Peyer's patch (tissue), 4 donors: ENCODE results near the gene SLC33A1. TPM values are rescaled to one million over a fixed set of nuclear protein-coding genes. Genes with fewer than 3 reads are reported as not detected.
"Not testable (repeated sequence)": the region's sequence is repeated elsewhere in the genome, so short reads cannot be mapped to it uniquely, and the experiment has no call there.

Experiments used
- DNase-seq, 3 donors: peaks; one replicate each; pipeline ENCODE4 v3.0.0-alpha.2; 2017 to 2019
- H3K27ac ChIP-seq, 4 donors: fragments of 200-600 bp; sonication (generic); one replicate each; pipeline ENCODE4 v1.5.1; 2016 to 2019
- H3K27me3 ChIP-seq, 2 donors: fragments of 200-600 bp; sonication (generic); one replicate each; pipeline ENCODE4 v1.5.1; 2019
- H3K36me3 ChIP-seq, 3 donors: fragments of 200-600 bp; sonication (generic); one replicate each; pipeline ENCODE4 v1.5.1; 2016 to 2019
- H3K4me1 ChIP-seq, 4 donors: fragments of 200-600 bp; sonication (generic); one replicate each; pipeline ENCODE4 v1.5.1; 2016 to 2019
- H3K4me3 ChIP-seq, 4 donors: fragments of 200-600 bp; sonication (generic); 1 replicate in 3 of 4; 2 replicates in 1 of 4; pipeline ENCODE4 v1.5.1; 2016 to 2019; ENCODE audit warnings: mild to moderate bottlenecking in 1 of 4
- H3K9me3 ChIP-seq, 4 donors: fragments of 200-600 bp; sonication (generic); one replicate each; pipeline ENCODE4 v1.5.1; 2016 to 2019; ENCODE audit warnings: mild to moderate bottlenecking in 1 of 4
- CTCF ChIP-seq, 6 experiments: fragments of 450-650 bp in 4 of 6; fragments of 200-600 bp in 2 of 6; sonication (generic) in 1 of 6; IDR thresholded peaks; one replicate each; pipeline ENCODE4 v1.5.1; 2017 to 2019; ENCODE audit warnings: antibody characterized with exemption in 6 of 6, mild to moderate bottlenecking in 3 of 6, moderate library complexity in 1 of 6
- POLR2A ChIP-seq, 2 donors: fragments of 450-650 bp; IDR thresholded peaks; one replicate each; pipeline ENCODE4 v1.5.1; 2017; ENCODE audit warnings: antibody characterized with exemption in 2 of 2, mild to moderate bottlenecking in 2 of 2, moderate library complexity in 2 of 2
- total RNA-seq, 4 donors: library from RNA; depleted of rRNA; stranded (reverse); fragments of >200 nt; gene quantifications; one replicate each; pipeline ENCODE4 v1.1.0, GENCODE V29; 2016

Gene SLC33A1
- total RNA-seq, 4 donors from 2014 or later = 12.4 to 44.7 (median 30.3) TPM

GRCh38 chr3:155859859-155860258 is 5.6 kb upstream of the SLC33A1 start:
- Histone ChIP-seq H3K4me3 (no peak overlapping the region), H3K36me3 (no peaks in the 10 kb centered on the region), H3K27me3 (no peaks in the 10 kb centered on the region), H3K9me3 (no peaks in the 10 kb centered on the region), H3K4me1 (no peaks in the 10 kb centered on the region), H3K27ac (no peak overlapping the region)
- no peak for DNase-seq
- TF ChIP-seq POLR2A (IDR thresholded peaks at IDR 0.05) (no peak), CTCF (IDR thresholded peaks at IDR 0.05) (peak in 2 of 6 experiments; percentile 14 to 19)

- H3K27ac ChIP-seq = peak overlapping the region; percentile 86 to 98 (median 90)
- no peaks in the 10 kb centered on the region for H3K36me3 ChIP-seq
- TF ChIP-seq POLR2A (IDR thresholded peaks at IDR 0.05) (no peak), CTCF (IDR thresholded peaks at IDR 0.05) (peak in 3 of 6 experiments; percentile 8 to 30 (median 26))
- no peaks in the 10 kb centered on the region for H3K9me3 ChIP-seq
- H3K4me3 ChIP-seq = peak overlapping the region; percentile 78 to 89 (median 84)
- H3K27me3 ChIP-seq = no peaks in the 10 kb centered on the region
- DNase-seq = peak in 1 of 3 donors; percentile 55
- peaks cover 0 to 46% (median 13%) of the 10 kb centered on the region in 4 donors for H3K4me1 ChIP-seq
Observed at GRCh38 chr3:155853214-155854140, 750 bp downstream of the SLC33A1 start.

GRCh38 chr3:155852341-155852740 is 1.9 kb downstream of the SLC33A1 start:
- DNase-seq = no peak
- Histone ChIP-seq H3K4me3 (peak overlapping the region in 3 of 4 donors; percentile 78 to 85 (median 84)), H3K9me3 (no peaks in the 10 kb centered on the region), H3K4me1 (peaks cover 0 to 56% (median 13%) of the 10 kb centered on the region in 4 donors), H3K36me3 (no peaks in the 10 kb centered on the region), H3K27ac (no peak overlapping the region), H3K27me3 (no peaks in the 10 kb centered on the region)
- TF ChIP-seq CTCF (IDR thresholded peaks at IDR 0.05) (no peak), POLR2A (IDR thresholded peaks at IDR 0.05) (no peak)

GRCh38 chr3:155849404-155849803 is 4.8 kb downstream of the SLC33A1 start:
- H3K9me3 ChIP-seq, DNase-seq, H3K27me3 ChIP-seq, H3K27ac ChIP-seq, H3K4me3 ChIP-seq, H3K36me3 ChIP-seq: not testable (repeated sequence)
- H3K4me1 ChIP-seq = peaks cover 0 to 71% (median 15%) of the 10 kb centered on the region in 4 donors

GRCh38 chr3:155847993-155848392 is 6.2 kb downstream of the SLC33A1 start:
- no peaks in the 10 kb centered on the region for H3K27me3 ChIP-seq
- no peak overlapping the region for H3K4me3 ChIP-seq
- DNase-seq = no peak
- TF ChIP-seq CTCF (IDR thresholded peaks at IDR 0.05) (no peak), POLR2A (IDR thresholded peaks at IDR 0.05) (no peak)
- H3K9me3 ChIP-seq = no peaks in the 10 kb centered on the region
- H3K27ac ChIP-seq = no peak overlapping the region
- no peaks in the 10 kb centered on the region for H3K36me3 ChIP-seq
- peaks cover 0 to 71% (median 14%) of the 10 kb centered on the region in 4 donors for H3K4me1 ChIP-seq

- Histone ChIP-seq H3K4me1 (peaks cover 0 to 52% (median 9%) of the 10 kb centered on the region in 4 donors), H3K4me3 (no peak overlapping the region), H3K36me3 (peaks cover 0 to 8% (median 0%) of the 10 kb centered on the region in 3 donors), H3K9me3 (no peaks in the 10 kb centered on the region), H3K27ac (no peak overlapping the region), H3K27me3 (no peaks in the 10 kb centered on the region)
- DNase-seq = no peak
- no peak for TF ChIP-seq CTCF (IDR thresholded peaks at IDR 0.05)
- TF ChIP-seq POLR2A (IDR thresholded peaks at IDR 0.05) = no peak
Observed at GRCh38 chr3:155846119-155846518, 8.1 kb downstream of the SLC33A1 start.
